Measurements from ENCODE around the gene PRKN.

GRCh38 chr6:162229093-162229492 lies 498.5 kb downstream of the PRKN start:
- TF ChIP-seq GATA2 (IDR thresholded peaks at IDR 0.05; ENCODE audit: low read depth, low read length) (no peak), GATA3 (IDR thresholded peaks at IDR 0.05; ENCODE audit: low read depth, low read length) (no peak)
